ENCODE results near the gene DERA. TPM values are rescaled to one million over a fixed set of nuclear protein-coding genes. Genes with fewer than 3 reads are reported as not detected.

DERA gene
- total and polyA plus RNA-seq, 2 of the 8 experiments (the other 6 are each of a cell fraction or from before 2014, with no cell fraction given), result 13.1 to 17.1 TPM

- H2AFZ ChIP-seq (ENCODE audit: low read length), result no peak overlapping the region
- H4K5ac ChIP-seq (ENCODE audit: insufficient read length, low read depth, low read length), result no peak overlapping the region
- peak overlapping the region; percentile 79 to 90 (median 86) for H3K4me3 ChIP-seq (ENCODE audit: extremely low read depth in 1 of 4, insufficient read depth in 2 of 4, low read depth in 3 of 4, low read length in 4 of 4)
- peaks cover 31 to 60% of the 10 kb centered on the region in 2 experiments for H3K79me2 ChIP-seq (ENCODE audit: control insufficient read depth in 1 of 2, insufficient read depth in 2 of 2, low read length in 2 of 2)
- H3K56ac ChIP-seq (replicated peaks; ENCODE audit: insufficient read length, low read depth, low read length), result no peak overlapping the region
- no peak for TF ChIP-seq TEAD4 (IDR thresholded peaks at IDR 0.05; ENCODE audit: low read depth, low read length)
- TF ChIP-seq HDAC6 (IDR thresholded peaks at IDR 0.05; ENCODE audit: low read depth, low read length), result no peak
- no peak for TF ChIP-seq FOSL1 (IDR thresholded peaks at IDR 0.05; ENCODE audit: insufficient read depth, low read depth, low read length)
- no peak for TF ChIP-seq GABPA (IDR thresholded peaks at IDR 0.05; ENCODE audit: borderline replicate concordance, insufficient read depth, low read length)
- TF ChIP-seq SAP30 (IDR thresholded peaks at IDR 0.05; ENCODE audit: insufficient read depth, insufficient replicate concordance, low read length), result no peak
- TF ChIP-seq NRF1 (IDR thresholded peaks at IDR 0.05; ENCODE audit: low read depth, low read length), result no peak
- TF ChIP-seq TCF12 (IDR thresholded peaks at IDR 0.05; ENCODE audit: low read depth, low read length), result no peak
- no peak for TF ChIP-seq BRCA1 (IDR thresholded peaks at IDR 0.05; ENCODE audit: low read depth, low read length)
- TF ChIP-seq NANOG (IDR thresholded peaks at IDR 0.05; ENCODE audit: insufficient read depth, low read depth, low read length, poor library complexity, severe bottlenecking), result no peak
- no peak for TF ChIP-seq MAFK (IDR thresholded peaks at IDR 0.05; ENCODE audit: low read depth, low read length)
- no peak for TF ChIP-seq JUN (IDR thresholded peaks at IDR 0.05; ENCODE audit: low read depth, low read length)
- H3K14ac ChIP-seq (ENCODE audit: insufficient read length), result no peak overlapping the region
- no peak overlapping the region for H2BK12ac ChIP-seq (ENCODE audit: low read depth, low read length)
- no peak overlapping the region for H3K18ac ChIP-seq (ENCODE audit: extremely low read depth, low read length)
- no peak overlapping the region for H2AK5ac ChIP-seq (ENCODE audit: low read depth, low read length)
- CTCF ChIA-PET (ENCODE audit: partially characterized antibody), result interaction anchor here (1.2 to 1.8 kb wide), 2 partner anchors 15 to 55 kb away, joined by 3 to 9 read pairs; no protein-coding TSS in a partner anchor
- H2BK120ac ChIP-seq (replicated peaks; ENCODE audit: low read depth, low read length), result no peak overlapping the region
- FAIRE-seq (no peak), DNase-seq (ENCODE audit: low read depth in 1 of 2, low spot score in 2 of 2) (no peak)
- H4K91ac ChIP-seq (replicated peaks; ENCODE audit: insufficient read length, low read length), result no peak overlapping the region
- no peak overlapping the region for H2BK15ac ChIP-seq (ENCODE audit: low read length)
- no peak overlapping the region for H4K8ac ChIP-seq (ENCODE audit: extremely low read depth, insufficient read depth, low read length)
- H3K23me2 ChIP-seq (ENCODE audit: low read depth, low read length), result 0 out of 2 replicates have a peak, but pooled peaks cover 2% of the 10 kb centered on the region
- 68% methylated on average over 6 of the region's 6 CpGs; no CpG with 5 or more reads in 1 of the 2 experiments for WGBS, 2 experiments (ENCODE audit: extremely low coverage in 1 of 2, insufficient coverage in 1 of 2, insufficient read length in 1 of 2, insufficient replicate concordance in 2 of 2, low coverage in 1 of 2, low lambda C conversion rate in 2 of 2, missing lambda C conversion rate in 1 of 2)
- no peak overlapping the region for H3K4ac ChIP-seq (replicated peaks; ENCODE audit: insufficient read length, low read depth, low read length)
- H3K9ac ChIP-seq (replicated peaks in 1 of 4; ENCODE audit: extremely low read depth in 1 of 4, low read depth in 3 of 4, low read length in 3 of 4), result peak overlapping the region; percentile 39 to 90 (median 58); a peak in 6 of 7 replicates
- peaks cover 2 to 35% (median 8%) of the 10 kb centered on the region in 4 experiments for H3K36me3 ChIP-seq (ENCODE audit: control insufficient read depth in 2 of 4, insufficient read depth in 4 of 4, low read length in 3 of 4)
- POLR2A ChIA-PET (ENCODE audit: partially characterized antibody), result interaction anchor here (1.0 to 3.0 kb wide), 12 partner anchors 9 to 1081 kb away, joined by 3 to 20 read pairs (median 6); partner anchors contain the start of genes DERA and WBP11
- no peak overlapping the region for H2BK5ac ChIP-seq (ENCODE audit: low read depth, low read length)
- H3K79me1 ChIP-seq (ENCODE audit: low read depth, low read length), result peaks cover 4% of the 10 kb centered on the region; the same call in 1 of the 2 replicates
- H3K27me3 ChIP-seq (replicated peaks in 1 of 4; ENCODE audit: control insufficient read depth in 3 of 4, extremely low read depth in 1 of 4, insufficient read depth in 3 of 4, low read length in 3 of 4), result no peaks in the 10 kb centered on the region
- no peak overlapping the region for H3K27ac ChIP-seq (ENCODE audit: low read depth, low read length)
- no peak overlapping the region for H2BK20ac ChIP-seq (ENCODE audit: low read length)
- peaks cover 8 to 12% of the 10 kb centered on the region in 2 experiments for H4K20me1 ChIP-seq (replicated peaks in 1 of 2; ENCODE audit: control insufficient read depth in 1 of 2, insufficient read depth in 2 of 2, low read length in 2 of 2)
- H3K9me3 ChIP-seq (ENCODE audit: insufficient read depth in 2 of 2, low read depth in 1 of 2, low read length in 1 of 2), result no peaks in the 10 kb centered on the region
- no peak overlapping the region for H3K23ac ChIP-seq (ENCODE audit: insufficient read length)
- H3K4me2 ChIP-seq (ENCODE audit: insufficient read depth in 1 of 2, low read depth in 2 of 2, low read length in 2 of 2), result peak overlapping the region; percentile 78 to 91
- no peaks in the 10 kb centered on the region; a peak in 1 of 7 replicates for H3K4me1 ChIP-seq (replicated peaks in 1 of 4; ENCODE audit: control insufficient read depth in 3 of 4, insufficient read depth in 4 of 4, low read length in 3 of 4)
These were observed 27.6 kb upstream of the DERA start for GRCh38 chr12:15883536-15883935.
